NCI-H345 treated with DMSO at 0.1 percent for 48 hours (cell line): ENCODE measurements around the gene MEMO1.
"Not testable (repeated sequence)": the region's sequence is repeated elsewhere in the genome, so short reads cannot be mapped to it uniquely, and the experiment has no call there.

ENCODE experiments used
- DNase-seq: peaks from one replicate; lab custom pipeline; 2025; ENCODE audit not compliant: unreplicated experiment; lab: John Stamatoyannopoulos, UW

The MEMO1 gene

GRCh38 chr2:31958140-31958717 is 52.6 kb downstream of the MEMO1 start:
- no peak for DNase-seq

DNA sequence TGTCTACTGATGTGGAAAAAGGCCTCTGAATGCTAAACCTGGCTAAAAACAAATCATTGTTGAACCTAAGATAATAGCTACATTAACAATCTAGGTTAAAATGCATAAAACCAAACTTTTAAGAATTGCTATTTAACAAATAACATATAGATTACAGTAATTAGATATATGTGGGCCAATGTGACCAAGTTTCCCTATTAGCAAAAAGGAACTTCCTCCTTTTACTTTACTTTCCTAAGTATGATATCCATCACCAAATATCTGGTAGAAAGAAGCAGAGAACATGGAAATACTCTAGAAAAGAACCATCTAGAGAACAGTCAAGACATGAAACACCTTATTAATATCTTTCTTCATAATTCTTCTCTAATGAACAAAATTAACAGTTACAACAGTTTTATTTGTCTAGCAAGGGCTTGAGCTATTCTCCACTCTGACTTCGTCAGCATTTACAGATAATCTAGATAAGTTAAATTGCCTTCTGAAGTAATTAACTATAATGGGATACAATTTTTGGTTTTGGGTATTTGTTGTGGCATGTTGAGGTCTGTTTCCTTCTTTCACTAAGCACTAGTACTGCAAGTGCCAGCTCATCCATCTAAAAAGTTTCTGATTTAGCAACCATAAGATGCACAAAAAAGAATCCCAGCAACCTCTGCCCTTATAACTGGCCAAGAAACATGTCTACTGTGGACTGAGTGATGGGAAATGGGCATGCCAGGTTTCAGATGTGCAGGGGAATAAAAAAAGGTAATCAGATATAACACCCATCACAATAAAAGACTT is 53.3 kb downstream of the MEMO1 start:
- no peak for DNase-seq

- DNase-seq: not testable (repeated sequence)
These were observed 53.9 kb downstream of the MEMO1 start for GRCh38 chr2:31956934-31957333.

GRCh38 chr2:31956312-31956711 is 54.5 kb downstream of the MEMO1 start:
- no peak for DNase-seq

GRCh38 chr2:31953095-31953494 is 57.7 kb downstream of the MEMO1 start:
- not testable (repeated sequence) for DNase-seq

DNA sequence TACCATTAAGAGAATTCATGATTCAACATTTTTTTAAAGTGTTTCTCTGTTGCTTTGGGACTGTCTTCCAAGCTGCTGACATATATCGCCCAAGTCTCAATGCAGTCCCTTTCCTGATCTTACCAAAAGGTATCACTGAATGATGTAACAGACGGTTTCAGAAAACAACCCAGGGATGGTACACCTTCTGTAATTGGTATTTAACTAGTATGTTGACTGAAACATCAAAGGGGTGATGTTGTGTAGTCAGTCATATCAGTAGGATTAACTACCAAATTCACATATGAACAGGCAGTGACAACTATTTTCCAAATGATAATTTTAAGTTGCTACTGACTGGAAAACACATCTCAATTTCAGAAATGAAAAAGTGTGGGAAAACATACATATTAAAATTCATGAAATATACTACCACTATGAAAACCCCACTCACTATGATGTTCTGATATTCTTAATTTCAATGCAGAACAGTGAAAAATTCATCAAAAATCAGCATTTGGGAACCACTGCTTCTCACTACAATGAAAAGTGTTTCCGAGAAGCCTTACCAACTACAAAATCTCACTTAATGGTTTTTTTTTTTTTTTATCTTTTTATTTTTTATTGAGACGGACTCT is 59.8 kb downstream of the MEMO1 start:
- no peak for DNase-seq

GRCh38 chr2:31947871-31948270 is 62.9 kb downstream of the MEMO1 start:
- DNase-seq: no peak

DNA sequence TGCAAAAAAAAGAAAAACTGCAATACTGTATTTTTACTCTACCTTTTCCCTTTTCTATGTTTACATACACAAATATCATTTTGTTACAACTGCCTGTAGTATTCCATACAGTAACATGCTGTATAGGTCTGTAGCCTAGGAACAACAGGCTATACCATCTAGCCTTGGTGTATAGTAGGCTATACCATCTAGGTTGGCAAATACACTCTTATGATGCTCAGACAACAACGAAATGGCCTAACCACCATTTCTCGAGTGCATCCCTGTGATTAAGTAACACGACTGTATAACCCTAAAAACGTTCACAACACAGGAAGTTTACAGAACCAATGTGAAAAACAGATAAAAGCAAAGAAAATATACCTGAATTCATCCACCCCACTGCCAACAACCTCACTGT is 64.0 kb downstream of the MEMO1 start:
- DNase-seq: no peak

DNA sequence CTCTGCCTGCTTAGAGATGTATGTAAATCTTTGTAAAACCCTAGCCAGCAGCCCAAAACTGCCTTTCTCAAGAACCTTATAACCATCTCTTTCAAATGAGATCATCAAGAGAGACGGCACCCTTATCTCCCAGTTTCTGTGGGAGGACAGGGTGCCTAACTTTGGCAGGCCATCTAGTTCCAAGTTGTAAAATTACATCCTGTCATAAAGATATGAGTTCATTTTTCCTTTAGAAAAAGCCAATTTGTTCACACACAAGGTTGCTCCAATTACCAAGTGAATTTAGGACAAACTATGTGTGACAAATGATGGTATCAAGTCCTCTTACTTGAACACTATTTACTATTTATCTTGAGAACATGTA is 65.3 kb downstream of the MEMO1 start:
- no peak for DNase-seq

- DNase-seq: no peak
These were observed 65.8 kb downstream of the MEMO1 start for GRCh38 chr2:31944828-31945571.

GRCh38 chr2:31943636-31944225 is 67.1 kb downstream of the MEMO1 start:
- DNase-seq: no peak

DNA sequence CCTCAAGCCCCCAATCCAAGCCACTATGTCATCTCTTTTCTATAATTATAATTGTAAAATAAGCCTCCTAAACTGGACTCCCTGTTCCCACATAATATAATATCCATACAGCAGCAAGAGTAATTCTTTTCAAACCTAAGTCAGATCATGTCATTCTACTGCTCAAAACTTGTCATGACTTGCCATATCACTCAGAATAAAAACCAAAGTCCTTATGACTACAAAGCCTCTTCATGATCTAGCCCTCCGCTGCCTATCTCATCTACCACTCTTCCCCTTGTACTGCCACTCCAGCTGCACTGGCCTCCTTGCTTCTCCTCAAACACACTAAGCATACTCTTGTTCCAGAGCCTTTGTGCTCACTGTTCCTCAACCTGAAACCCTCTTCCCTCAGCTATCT is 69.9 kb downstream of the MEMO1 start:
- DNase-seq: no peak

DNA sequence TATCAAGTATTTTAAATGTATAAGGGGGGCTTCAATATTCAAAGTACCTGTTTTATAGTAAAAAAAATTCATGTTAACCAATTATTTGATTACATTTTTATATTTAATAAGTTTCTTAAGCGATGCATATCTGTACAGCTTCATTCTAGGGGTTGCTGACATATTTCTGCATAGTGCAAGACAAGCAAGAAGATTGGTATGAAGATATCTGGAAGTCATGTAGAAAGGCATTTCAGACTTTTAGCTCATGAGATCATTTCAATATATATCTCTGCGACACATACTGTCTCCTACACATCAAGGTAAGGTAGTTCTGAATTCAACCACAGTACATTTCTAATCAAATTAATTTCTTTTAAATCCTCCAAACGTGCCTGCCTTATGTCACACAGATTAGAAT is 73.1 kb downstream of the MEMO1 start:
- DNase-seq: no peak

GRCh38 chr2:31935370-31935769 is 75.4 kb downstream of the MEMO1 start:
- DNase-seq: no peak

- DNase-seq: no peak
These were observed 77.7 kb downstream of the MEMO1 start for GRCh38 chr2:31933066-31933465.

DNA sequence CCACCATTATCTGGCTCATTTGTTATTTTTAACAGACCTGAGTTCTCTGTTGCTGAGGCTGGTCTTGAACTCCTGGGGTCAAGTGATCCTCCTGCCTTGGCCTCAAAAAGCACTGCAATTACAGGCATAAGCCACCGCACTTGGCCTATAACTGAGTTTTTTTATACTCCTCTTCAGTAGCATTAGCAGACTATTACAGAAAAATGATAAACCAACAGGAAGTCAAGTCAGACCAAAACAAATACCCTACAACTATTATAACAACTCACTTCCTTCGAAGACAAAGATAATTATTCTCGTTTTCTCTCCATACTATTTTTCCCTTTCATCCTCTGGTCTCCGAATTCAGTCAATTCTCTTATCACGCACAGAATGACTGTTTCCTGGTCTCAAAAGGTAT is 78.2 kb downstream of the MEMO1 start:
- no peak for DNase-seq

- no peak for DNase-seq
These were observed 78.9 kb downstream of the MEMO1 start for GRCh38 chr2:31931916-31932315.

DNA sequence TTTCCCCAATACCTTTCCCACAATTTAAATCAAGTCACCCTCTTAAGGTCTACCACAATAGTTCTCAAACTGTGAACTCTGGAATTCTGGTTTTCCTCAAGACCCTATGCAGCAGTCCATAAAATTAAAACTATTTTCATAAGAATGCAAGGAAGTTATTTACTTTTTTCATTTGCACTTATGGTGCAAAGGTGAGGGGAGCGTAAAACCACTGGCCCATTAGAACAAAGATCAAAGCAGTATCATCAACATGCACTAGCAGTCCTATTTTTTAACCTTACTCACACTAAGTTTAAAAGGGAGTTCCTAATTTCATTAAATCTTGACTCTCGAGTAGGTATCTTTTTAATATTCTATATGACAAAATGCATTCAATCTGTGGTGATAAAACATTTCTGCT is 85.3 kb downstream of the MEMO1 start:
- no peak for DNase-seq

GRCh38 chr2:31923662-31924061 is 87.1 kb downstream of the MEMO1 start:
- no peak for DNase-seq

DNA sequence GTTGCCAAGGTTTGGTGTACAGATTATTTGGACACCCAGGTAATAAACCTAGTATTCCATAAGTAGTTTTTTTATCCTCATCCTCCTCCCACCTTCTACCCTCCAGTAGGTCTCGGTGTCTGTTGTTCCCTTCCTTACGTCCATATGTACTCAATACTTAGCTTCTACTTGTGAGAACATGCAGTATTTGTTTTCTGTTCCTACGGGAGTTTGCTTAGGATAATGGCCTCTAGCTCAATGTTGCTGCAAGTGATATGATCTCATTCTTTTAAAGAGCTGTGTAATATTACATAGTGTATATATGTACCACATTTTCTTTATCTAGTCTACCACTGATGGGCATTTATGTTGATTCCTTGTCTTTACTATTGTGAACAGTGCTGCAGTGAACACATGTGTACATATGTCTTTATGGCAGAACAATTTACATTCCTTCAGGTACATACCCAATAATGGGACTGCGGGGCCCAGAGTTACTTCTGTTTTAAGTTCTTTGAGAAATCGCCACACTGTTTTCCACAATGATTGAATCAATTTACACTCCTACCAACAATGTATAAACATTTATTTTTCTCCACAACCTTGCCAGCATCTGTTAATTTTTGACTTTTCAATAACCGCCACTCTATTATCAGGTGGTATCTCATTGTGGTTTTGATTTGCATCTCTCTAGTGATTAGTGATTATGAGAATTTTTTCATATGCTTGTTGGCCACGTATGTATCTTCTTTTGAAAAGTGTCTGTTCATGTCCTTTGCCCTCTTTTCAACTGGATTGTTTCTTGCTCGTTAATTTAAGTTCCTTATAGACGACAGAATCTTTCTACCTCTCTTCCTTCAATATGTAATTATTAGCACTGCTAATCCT is 88.0 kb downstream of the MEMO1 start:
- DNase-seq: no peak
